ENCODE measurements around the gene MFRP.

DNA sequence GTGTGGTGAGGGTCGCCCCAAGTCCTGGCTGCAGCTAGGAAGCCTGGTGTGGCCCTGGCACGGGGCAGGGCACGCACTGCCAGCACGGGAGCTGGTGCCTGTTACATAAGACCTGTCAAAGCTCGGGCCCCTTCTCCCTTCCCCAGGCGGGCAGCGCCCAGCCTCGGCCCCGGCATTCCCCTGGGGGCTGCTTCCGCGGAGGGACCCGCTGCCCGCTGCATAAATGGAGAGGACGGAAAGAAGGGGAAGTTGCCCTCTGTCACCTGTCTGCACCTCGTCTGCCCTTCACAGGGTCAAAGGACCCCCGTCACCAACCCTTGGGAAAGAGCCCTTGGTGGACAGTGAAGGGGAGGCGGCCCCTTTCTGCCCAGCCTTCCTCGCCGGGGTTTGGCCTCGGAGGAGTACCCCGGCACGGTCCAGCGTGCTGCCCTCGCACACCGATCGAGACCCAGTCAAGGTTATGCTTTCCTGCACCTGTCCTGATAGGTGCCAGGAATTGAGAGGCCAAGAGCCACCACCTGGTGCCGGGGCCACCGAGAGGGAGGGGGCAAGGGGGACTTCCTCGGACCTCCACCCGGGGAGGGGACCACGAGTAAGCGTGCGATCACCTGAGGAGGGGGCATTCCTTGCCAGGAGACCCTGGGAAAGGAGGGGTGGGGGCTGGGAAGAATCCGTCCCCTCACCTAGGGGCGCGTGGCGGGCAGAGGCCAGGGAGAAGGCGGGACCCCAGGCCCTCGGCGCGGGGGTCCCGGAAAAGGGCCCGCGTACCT is 16.8 kb upstream of the MFRP start:
- no peak for TF ChIP-seq POLR2A (IDR thresholded peaks at IDR 0.05; ENCODE audit: low read depth, low read length)
- TF ChIP-seq POLR2AphosphoS5 (IDR thresholded peaks at IDR 0.05; ENCODE audit: low read depth, low read length): no peak
